ENCODE data around the gene DMD.

DNA sequence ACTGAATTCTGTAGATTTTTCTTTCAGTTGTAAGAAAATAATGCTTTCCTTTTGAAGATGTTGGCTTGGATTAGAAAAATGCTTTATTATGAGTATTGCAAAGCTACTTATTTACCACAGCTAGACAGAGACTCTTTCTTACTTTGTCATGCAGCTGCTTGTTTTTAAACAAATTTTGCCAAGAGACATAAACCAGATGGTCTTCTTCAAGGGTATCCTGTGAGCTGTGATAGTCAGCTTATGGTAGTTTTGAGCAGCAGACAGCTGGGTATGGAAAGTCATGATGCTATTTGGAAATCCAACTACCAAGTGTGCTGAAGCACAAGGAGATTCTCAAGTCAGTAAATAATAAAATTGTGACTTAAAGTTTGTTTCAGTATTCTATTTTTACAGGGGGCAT, 941.5 kb downstream of the DMD start:
- TF ChIP-seq EZH2 (IDR thresholded peaks at IDR 0.05; ENCODE audit: insufficient read depth, low read length), result no peak
- TF ChIP-seq, protein P1, sequence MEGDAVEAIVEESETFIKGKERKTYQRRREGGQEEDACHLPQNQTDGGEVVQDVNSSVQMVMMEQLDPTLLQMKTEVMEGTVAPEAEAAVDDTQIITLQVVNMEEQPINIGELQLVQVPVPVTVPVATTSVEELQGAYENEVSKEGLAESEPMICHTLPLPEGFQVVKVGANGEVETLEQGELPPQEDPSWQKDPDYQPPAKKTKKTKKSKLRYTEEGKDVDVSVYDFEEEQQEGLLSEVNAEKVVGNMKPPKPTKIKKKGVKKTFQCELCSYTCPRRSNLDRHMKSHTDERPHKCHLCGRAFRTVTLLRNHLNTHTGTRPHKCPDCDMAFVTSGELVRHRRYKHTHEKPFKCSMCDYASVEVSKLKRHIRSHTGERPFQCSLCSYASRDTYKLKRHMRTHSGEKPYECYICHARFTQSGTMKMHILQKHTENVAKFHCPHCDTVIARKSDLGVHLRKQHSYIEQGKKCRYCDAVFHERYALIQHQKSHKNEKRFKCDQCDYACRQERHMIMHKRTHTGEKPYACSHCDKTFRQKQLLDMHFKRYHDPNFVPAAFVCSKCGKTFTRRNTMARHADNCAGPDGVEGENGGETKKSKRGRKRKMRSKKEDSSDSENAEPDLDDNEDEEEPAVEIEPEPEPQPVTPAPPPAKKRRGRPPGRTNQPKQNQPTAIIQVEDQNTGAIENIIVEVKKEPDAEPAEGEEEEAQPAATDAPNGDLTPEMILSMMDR (IDR thresholded peaks at IDR 0.05; ENCODE audit: insufficient read depth, low read depth, low read length), result no peak

All from astrocyte (in vitro differentiated cells and primary cell).